Body of pancreas (tissue), 4 donors: ENCODE results near the gene DAAM1.

Experiments
- POLR2A ChIP-seq, 3 donors: fragments of 450-650 bp; IDR thresholded peaks; one replicate each; pipeline ENCODE4 v1.6.1; 2016; ENCODE audit warnings: antibody characterized with exemption in 3 of 3, mild to moderate bottlenecking in 2 of 3
- TF ChIP-seq, protein P1 (sequence below), 7 experiments: fragments of 450-650 bp in 4 of 7; fragments of 200-600 bp in 3 of 7; sonication (generic) in 3 of 7; IDR thresholded peaks; one replicate each; pipeline ENCODE4 v1.5.1; 2016 to 2019; ENCODE audit warnings: antibody characterized with exemption in 7 of 7

DNA sequence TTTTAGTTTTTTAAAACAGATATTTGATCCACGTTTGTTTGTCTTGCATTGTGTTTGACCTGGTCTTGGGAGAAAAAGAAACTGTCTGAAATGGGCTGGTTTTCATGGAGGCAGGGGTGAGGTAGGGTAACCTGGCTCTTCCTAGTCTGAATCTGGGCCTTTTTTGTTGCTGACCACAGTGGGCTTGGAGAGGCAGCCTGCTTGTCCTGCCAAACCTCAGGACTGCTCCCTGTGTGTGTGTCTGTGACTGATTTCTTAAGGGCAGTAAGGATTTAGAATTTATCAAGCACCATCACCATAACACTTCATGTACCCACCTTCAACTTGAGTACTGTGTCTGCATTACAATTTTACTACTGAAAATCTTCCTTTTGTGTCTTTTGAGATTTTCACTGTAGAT lies 28.5 kb downstream of the DAAM1 start:
- TF ChIP-seq, protein P1, sequence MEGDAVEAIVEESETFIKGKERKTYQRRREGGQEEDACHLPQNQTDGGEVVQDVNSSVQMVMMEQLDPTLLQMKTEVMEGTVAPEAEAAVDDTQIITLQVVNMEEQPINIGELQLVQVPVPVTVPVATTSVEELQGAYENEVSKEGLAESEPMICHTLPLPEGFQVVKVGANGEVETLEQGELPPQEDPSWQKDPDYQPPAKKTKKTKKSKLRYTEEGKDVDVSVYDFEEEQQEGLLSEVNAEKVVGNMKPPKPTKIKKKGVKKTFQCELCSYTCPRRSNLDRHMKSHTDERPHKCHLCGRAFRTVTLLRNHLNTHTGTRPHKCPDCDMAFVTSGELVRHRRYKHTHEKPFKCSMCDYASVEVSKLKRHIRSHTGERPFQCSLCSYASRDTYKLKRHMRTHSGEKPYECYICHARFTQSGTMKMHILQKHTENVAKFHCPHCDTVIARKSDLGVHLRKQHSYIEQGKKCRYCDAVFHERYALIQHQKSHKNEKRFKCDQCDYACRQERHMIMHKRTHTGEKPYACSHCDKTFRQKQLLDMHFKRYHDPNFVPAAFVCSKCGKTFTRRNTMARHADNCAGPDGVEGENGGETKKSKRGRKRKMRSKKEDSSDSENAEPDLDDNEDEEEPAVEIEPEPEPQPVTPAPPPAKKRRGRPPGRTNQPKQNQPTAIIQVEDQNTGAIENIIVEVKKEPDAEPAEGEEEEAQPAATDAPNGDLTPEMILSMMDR (IDR thresholded peaks at IDR 0.05): no peak
- TF ChIP-seq POLR2A (IDR thresholded peaks at IDR 0.05): no peak
